NCI-H345 treated with DMSO at 0.1 percent for 48 hours (cell line): ENCODE results near the gene TM7SF3.
A peak's percentile ranks its signal among the peaks of the same experiment; 100 is the strongest.
"Not testable (repeated sequence)": the region's sequence is repeated elsewhere in the genome, so short reads cannot be mapped to it uniquely, and the experiment has no call there.

Experiments used
- DNase-seq: peaks from one replicate; lab custom pipeline; 2025; ENCODE audit not compliant: unreplicated experiment; lab: John Stamatoyannopoulos, UW

TM7SF3 gene

DNA sequence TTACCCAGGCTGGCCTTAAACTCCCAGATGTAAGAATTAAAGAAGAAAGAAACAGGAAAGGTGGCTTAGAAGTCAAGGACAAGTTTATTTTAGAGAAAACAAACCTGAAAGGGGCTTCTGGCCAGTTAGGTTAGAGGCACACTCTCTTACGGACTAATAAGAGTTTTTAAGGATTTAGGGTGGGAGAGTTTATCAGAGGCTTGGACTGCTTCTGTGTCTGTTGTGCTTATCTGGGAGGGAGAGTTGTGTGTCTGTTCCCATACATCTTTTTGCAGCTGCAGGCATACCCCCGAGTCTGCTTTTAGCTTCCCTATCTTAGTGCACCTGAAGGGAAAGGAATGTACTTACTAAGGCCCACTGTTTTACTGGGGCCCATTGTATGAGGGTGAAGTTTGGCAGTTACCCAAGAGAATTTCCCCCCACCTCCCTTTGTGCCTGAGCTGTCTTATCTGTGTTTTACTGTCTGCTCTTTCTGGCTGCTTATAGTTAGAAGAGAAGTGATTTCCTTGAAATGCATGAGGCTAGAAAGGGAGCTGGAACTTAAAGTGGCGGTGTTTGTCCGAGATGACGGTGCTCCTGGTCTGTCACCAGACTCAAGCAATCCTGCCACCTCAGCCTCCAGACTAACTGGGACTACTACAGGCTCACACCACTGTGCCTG is 3.1 kb upstream of the TM7SF3 start:
- DNase-seq = not testable (repeated sequence)

DNA sequence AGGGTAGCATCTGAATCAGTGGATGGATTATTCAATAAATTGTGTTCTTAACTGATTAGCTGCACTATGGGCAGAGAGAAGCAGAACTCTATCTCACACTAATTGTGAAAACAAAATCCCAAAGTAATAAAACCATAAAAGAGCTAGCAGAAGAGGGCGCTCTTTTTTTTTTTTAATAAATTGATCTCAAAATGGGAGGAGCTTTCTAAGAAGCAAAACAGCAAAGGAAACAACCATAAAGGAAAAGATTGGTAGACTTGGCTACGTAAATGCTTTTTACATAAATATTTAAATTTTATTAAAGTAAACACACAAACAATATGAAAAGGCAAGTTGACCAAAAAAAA is 1.5 kb upstream of the TM7SF3 start:
- peak; percentile 37 for DNase-seq

DNA sequence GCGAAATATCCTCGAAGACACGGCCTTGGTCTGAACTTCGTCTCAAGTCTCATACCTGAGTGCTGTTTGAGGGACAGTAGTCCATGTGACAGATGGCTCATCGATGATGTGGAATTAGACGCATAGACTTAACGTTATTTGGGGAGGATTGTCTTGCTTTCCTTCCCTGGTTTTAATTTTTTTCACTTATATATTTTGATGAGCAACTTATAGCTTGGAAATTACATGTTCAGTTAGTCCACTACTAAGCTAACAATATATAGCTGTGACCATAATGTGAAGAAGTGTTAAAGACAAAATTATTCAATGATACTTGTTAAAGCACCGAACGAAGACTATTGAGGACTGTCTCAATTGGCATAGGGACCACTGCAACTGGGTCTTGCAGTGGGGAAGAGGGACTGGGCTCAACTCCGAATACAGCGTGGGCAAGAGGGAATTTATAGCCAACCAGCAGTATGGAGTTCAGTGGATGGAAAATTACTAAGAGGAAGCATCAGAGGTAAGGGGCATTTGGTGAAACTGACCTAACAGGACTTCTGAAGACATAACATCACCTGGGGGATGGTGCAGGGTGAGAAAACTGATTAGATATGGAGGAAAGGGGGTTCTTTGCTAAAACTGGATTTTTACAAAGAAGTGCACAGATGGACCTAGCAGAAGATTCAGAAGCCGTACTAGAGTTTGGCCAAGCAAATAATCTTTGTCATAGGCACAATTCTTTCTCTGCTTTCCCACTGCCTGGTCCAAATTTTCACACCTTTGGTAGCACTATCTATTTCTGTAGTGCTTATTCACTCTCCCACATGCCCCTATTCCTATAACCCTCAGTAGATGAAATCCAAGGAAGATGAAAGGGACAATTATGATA is 910 bp upstream of the TM7SF3 start:
- DNase-seq = peak; percentile 16

DNA sequence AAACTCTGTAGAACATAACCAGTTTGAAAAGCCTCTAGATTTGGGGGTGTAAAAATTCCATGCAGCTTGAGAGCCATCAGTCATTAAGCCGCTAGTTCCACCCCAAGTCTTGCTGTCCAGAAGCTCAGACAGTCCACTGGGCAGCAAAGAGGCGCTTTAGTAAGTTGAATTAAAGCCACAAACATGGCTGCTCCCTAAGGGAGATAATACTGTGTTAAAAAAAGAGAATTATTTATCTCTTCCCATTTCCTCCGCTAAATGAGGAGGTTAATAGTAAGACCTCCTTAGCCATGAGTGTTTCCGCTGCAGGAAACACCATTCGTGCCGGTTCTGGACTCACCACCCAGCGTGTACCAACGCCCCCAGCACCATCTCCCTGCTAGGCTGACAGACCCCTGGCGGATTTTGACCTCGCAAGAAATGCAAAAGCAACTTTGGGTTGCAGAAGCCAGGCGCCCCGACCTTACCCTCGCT is 536 bp downstream of the TM7SF3 start:
- peak; percentile 42 for DNase-seq

DNA sequence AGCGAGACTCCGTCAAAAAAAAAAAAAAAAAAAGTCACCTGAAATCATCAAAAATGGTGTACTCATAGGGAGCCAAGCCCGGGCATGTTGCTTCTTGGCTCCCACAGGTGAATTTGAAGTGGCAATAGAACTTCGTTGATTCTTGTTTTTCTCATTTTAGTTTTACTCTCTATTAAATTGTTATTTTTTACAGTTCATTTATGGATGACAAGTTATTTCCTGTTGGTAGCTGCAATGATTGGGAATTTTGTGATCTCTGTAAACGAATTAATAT is 1.3 kb downstream of the TM7SF3 start:
- DNase-seq = no peak

DNA sequence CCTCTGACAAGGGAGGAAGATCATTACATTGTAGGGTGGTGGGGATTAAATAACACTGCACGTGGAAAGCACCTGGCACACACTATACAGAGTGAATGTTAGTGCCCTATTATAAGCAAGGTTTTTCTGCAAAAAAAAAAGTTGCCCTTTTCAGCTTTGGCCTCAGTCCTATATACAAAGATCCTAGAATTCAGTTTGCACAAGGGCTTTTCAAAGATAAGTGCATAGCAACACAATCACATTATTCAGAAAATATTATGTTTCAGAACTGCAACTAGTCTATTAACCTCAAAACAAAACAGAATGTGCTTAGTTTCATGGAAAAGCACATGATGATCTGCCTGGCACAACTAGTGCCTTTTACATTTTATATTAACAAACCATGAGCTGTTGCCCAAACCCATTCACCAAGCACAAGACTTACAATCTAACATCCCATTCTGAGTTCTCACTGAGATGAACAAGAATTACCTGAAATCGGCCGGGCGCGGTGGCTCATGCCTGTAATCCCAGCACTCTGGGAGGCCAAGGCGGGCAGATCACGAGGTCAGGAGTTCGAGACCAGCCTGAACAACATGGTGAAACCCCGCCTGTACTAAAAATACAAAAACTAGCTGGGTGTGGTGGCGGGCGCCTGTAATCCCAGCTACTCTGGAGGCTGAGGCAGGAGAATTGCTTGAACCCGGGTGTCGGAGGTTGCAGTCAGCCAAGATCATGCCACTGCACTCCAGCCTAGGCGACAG is 1.8 kb downstream of the TM7SF3 start:
- DNase-seq = no peak

DNA sequence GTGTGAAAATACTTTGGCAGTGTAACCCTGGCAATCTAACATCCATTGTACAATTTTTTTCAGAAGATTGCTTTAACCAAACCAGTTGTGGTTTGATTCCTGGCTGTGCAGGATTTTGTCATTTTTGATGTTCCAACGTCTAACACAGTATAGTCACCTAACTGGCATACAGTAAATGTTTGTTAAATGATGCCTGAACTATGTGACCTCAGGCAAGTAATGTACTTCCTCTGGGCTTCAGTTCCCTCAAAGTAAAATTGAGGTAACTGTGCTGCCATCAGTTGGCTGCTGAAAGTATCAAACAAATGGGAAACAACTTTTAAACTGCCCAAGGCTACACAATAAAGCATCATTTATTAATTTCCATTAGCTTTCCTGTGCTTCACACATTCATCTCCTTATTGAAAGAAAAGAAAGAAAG is 4.3 kb downstream of the TM7SF3 start:
- DNase-seq = no peak

DNA sequence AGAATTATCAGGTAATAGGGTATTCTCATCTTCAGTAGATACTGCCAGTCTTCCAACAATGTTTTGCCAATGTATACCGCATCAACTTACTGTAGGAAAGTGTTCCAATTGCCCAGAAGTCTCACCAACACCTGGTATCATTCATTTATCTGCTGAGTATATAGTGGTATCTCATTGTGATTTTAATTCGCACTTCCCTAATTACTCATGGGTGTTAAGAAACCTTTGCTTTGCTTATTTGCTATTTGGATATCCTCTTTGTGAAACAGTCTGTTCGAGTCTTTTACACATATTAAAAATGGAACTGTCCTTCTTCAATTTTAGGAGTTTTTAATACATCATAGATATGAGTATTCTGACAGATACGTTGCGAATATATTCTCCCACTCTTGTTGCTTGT is 6.1 kb downstream of the TM7SF3 start:
- no peak for DNase-seq

DNA sequence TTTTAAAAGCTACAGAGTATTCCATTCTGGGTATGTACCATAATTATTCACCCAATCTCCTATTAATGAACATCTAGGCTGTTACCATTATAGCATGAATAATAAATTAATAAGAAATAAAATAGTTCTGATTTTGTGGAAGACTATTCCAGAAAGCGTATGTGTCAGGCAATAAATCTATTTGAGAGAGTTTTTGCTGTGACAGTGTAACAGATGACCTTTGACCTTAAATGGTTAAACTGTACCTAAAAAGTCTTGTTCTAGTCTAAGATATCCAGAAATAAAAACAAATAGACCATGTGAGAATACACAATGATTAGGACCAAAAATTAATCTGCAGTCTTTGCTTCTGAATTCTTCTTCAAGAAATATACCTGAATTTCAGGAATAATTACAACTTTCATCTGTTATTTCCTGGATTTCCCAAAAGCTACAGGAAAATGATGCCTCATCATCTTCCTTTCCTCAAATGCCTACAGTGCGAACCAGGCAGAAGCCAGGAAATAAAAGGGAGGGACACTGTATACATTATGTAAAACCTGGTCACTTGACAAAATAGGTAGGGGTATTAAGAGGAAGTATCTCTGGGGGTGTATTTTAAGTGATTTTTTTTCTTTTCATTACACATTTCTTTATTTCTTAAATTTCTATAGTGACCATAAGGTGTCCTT is 7.3 kb downstream of the TM7SF3 start:
- DNase-seq = no peak

DNA sequence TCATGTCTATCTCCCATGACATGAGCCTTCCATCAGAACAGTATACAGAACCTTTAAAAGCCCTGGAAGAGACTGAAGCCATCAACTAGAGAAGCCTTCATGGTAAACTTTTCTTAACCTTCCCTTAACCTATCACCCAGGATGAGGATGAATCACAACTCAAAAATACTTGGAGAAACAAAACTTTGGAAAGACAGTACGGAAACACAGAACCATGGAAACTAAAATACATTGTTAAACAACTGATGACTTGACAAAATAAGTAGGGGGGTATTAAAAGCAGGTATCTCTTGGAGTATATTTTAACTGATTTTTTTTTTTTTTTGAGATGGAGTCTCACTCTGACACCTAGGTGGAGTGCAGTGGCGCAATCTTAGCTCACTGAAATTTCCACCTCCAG is 8.7 kb downstream of the TM7SF3 start:
- DNase-seq = no peak

DNA sequence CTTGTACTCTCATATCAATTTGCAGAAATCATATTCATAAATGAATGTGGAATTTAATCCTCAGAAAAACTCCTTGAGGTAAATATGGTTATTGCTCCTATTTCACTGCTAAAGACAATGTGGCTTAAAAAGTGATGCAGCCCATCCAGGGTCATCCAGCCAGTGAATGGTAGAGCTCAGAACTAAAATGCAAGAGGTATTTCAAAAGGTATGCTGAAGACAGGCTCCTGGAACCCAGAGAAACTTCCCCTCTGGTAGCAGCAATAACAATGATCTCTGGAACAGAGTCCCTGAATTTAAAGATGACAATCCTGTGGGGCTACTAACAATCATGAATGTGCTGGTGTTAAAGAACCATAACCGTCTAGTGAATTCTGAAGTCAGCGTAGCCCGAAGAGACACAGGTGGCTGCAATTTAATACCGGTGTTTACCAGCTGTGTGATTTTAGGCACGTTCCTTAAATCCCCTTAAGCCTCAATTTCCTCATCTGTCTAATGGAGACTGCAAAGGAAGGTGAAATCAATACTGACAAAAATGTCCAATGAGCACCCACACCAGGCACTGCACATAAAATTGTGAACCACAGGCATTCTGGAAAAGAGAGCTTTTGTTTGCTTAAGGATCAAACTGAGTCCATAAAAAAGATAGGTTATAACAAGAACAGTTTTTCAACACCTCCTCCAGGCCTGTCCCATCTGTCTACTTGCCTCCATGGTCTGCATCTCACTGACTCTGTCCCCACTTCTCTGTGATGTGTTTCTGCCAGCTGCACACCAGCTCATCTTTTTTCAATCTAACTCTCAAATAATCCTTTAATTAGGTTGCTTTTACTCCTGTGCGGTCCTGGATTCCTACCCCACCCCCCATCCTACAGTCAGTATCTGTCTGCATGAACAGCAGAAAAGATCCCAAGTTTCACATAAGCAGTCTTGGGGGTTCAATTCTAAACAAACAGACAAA is 10.5 kb downstream of the TM7SF3 start:
- no peak for DNase-seq

DNA sequence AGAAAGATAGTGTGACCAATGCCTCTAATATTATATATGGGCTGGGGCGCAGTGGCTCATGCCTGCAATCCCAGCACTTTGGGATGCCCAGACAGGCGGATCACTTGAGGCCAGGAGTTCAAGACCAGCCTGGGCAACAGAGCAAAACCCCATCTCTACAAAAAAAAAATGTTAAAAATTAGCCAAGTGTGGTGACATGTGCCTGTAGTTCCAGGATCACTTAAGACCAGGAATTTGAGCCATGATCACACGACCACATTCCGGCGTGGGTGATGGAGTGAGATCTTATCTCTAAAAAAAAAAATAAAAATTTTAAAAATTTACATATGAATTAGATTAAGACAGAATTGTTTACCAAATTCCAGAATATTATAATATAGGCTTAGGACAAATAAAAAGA is 12.0 kb downstream of the TM7SF3 start:
- DNase-seq = no peak

DNA sequence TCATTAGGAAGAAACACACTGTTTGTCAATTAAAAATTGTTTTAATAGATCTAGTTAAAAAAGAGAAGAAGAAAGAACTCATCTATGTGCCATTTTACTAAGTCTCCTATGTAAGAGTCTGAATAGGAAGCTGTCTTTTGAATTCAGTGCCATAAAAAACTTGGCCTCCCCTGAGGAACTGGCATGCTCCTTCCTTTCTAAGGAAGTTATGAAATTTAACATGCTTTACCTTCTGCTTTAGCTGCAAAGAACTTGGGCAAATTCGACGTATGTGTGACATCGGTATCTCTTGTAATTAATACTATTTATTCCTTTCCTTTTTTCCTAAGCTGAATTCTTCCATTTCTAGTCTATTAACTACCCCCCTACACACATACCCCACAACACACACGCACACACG is 12.5 kb downstream of the TM7SF3 start:
- no peak for DNase-seq

DNA sequence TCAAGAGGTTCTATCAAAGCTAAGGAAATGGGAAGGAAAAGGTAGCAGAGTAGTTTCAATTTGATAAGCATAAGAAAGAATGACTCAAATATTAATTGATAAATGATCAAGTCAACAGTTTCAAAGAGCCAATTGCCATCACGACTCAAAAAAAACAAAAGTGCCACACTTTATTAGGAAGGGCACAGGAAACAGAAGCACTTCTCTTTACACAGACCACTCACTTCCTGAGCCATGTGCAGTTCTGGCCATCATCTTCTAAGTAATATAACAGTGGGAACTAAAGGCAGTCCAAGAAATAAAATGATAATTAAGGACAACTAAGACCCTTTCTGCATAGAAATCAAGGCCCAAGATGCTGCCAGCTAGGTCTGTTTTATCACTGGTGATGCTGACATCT is 13.2 kb downstream of the TM7SF3 start:
- DNase-seq = no peak

DNA sequence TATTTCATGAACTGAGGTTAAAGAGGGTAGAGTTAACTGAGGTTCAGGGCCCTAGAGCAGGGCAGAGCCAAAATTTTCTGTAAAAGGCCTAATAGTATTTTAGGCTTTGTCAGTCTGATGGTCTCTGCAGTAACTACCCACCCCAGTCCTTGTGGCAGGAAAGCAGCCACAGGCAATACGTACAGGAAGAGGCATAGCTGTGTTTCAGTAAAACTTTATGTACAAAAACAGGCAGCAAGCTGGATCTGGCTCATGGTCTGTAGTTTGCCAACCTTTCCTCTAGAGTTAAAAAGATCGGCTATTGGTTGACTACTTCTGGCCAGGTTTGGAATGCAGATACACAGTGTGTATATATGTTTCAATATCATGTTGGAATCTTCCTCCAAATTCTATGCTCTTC is 17.2 kb downstream of the TM7SF3 start:
- DNase-seq = no peak

DNA sequence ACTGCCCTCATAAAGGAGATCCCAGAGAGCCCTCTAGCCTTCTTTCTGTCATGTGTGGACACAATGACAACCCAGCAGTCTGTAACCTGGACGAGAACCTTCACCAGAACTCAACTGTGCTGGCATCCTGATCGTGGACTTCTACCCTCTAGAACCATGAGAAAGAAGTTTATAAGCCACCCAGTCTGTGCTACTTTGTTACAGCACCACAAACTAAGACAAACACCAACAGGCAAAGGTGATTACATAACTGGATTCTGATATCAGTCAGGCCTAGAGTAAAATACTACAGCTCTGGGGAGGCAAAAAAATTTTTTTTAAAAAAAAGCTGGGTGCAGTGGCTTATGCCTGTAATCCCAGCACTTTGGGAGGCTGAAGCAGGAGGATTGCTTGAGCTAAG is 18.5 kb downstream of the TM7SF3 start:
- DNase-seq = no peak

DNA sequence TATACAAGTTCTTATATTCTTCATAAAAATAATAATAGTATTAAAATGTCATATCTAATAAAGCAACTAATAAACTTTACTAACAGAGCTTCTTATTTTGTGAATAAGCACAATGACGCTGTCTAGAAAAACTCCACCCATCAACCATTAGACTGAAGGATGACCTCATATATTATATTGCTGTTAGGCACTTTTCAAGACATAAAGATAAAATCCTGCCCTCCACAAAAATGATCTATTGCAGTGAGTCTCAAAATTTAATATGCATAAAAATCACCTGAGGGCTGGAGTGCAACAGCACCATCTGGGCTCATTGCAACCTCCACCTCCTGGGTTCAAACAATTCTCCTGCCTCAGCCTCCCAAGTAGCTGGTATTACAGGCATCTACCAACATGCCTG is 20.1 kb downstream of the TM7SF3 start:
- DNase-seq = no peak

DNA sequence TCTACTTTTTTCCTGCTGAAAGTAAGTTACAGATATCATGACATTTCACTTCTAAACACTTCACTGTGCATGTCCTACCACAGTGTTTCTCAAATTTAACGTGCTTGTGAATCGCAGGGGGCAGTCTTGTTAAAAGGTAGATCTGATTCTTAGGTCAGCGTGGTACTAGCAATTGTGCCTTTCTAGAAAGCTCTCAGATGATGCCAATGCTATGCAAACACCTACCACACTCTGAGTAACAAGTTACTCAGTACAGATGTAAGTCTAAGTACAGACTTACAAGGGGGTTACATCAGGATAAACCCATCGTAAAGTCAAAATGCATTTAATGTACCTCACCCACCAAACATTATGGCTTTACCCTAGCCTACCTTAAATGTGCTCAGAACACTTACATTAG is 22.4 kb downstream of the TM7SF3 start:
- no peak for DNase-seq

DNA sequence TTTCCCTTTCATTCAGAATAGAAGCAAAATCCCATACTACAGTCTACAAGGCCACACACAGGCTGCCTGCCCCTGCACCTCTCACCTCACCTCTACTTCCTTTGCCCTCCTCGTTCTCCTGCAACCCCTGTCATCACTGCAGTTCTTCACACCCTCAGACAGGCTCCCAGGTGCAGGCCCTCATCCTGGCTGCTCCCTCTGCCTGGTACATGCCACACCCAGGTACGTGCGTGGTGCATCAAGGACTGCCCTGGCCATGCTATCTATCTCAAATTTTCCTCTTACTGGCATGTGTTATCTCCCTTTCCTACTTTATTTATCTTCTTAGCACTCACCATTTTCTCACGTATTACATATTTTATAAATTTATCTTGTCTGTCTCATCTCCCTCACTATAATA is 24.3 kb downstream of the TM7SF3 start:
- DNase-seq = no peak

DNA sequence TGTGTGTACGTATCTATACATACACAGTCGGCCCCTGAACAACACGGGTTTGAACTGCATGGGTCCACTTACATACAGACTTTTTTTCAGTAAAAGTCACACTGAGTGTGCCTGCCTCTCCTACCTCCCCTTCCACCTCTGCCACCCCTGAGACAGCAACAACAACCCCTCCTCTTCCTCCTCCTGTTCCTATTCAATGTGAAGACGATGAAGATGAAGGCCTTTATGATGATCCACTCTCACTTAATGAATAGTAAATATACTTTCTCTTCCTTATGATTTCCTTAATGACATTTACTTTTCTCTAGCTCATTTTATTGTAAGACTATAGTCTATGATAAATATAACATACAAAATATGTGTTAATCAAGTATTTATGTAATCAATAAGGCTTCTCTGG is 25.5 kb downstream of the TM7SF3 start:
- no peak for DNase-seq
